Measurements from ENCODE around the gene ABCA13.

ABCA13 gene

GRCh38 chr7:48376263-48376662 lies 205.0 kb downstream of the ABCA13 start:
- no peaks in the 10 kb centered on the region for H3K4me1 ChIP-seq (ENCODE audit: control insufficient read depth, insufficient read depth, low read length)
- H3K27me3 ChIP-seq (ENCODE audit: control insufficient read depth, insufficient read depth, low read length) = no peaks in the 10 kb centered on the region
- no peaks in the 10 kb centered on the region for H3K36me3 ChIP-seq (ENCODE audit: control insufficient read depth, insufficient read depth, low read length)
- H3K4me3 ChIP-seq (ENCODE audit: low read length) = no peak overlapping the region
- H3K27ac ChIP-seq (ENCODE audit: low read depth, low read length) = no peak overlapping the region
- no peak overlapping the region for H3K9ac ChIP-seq (ENCODE audit: low read length)

GRCh38 chr7:48380921-48381320 lies 209.7 kb downstream of the ABCA13 start:
- H3K27ac ChIP-seq (ENCODE audit: low read depth, low read length) = no peak overlapping the region
- H3K36me3 ChIP-seq (ENCODE audit: control insufficient read depth, insufficient read depth, low read length) = no peaks in the 10 kb centered on the region
- no peak overlapping the region for H3K4me3 ChIP-seq (ENCODE audit: low read length)
- no peaks in the 10 kb centered on the region for H3K27me3 ChIP-seq (ENCODE audit: control insufficient read depth, insufficient read depth, low read length)
- H3K4me1 ChIP-seq (ENCODE audit: control insufficient read depth, insufficient read depth, low read length) = no peaks in the 10 kb centered on the region
- H3K9ac ChIP-seq (ENCODE audit: low read length) = no peak overlapping the region

- Histone ChIP-seq H3K4me3 (ENCODE audit: low read length) (no peak overlapping the region), H3K36me3 (ENCODE audit: control insufficient read depth, insufficient read depth, low read length) (no peaks in the 10 kb centered on the region), H3K27me3 (ENCODE audit: control insufficient read depth, insufficient read depth, low read length) (no peaks in the 10 kb centered on the region), H3K4me1 (ENCODE audit: control insufficient read depth, insufficient read depth, low read length) (no peaks in the 10 kb centered on the region), H3K27ac (ENCODE audit: low read depth, low read length) (no peak overlapping the region), H3K9ac (ENCODE audit: low read length) (no peak overlapping the region)
Observed at GRCh38 chr7:48381571-48381970, 210.3 kb downstream of the ABCA13 start.

GRCh38 chr7:48384180-48384752 lies 213.0 kb downstream of the ABCA13 start:
- H3K27ac ChIP-seq (ENCODE audit: low read depth, low read length) = no peak overlapping the region
- no peak overlapping the region for H3K9ac ChIP-seq (ENCODE audit: low read length)
- H3K27me3 ChIP-seq (ENCODE audit: control insufficient read depth, insufficient read depth, low read length) = no peaks in the 10 kb centered on the region
- H3K36me3 ChIP-seq (ENCODE audit: control insufficient read depth, insufficient read depth, low read length) = no peaks in the 10 kb centered on the region
- no peaks in the 10 kb centered on the region for H3K4me1 ChIP-seq (ENCODE audit: control insufficient read depth, insufficient read depth, low read length)
- no peak overlapping the region for H3K4me3 ChIP-seq (ENCODE audit: low read length)

GRCh38 chr7:48387932-48388331 lies 216.7 kb downstream of the ABCA13 start:
- no peak overlapping the region for H3K27ac ChIP-seq (ENCODE audit: low read depth, low read length)
- H3K4me3 ChIP-seq (ENCODE audit: low read length) = no peak overlapping the region
- no peaks in the 10 kb centered on the region for H3K36me3 ChIP-seq (ENCODE audit: control insufficient read depth, insufficient read depth, low read length)
- no peaks in the 10 kb centered on the region for H3K4me1 ChIP-seq (ENCODE audit: control insufficient read depth, insufficient read depth, low read length)
- H3K9ac ChIP-seq (ENCODE audit: low read length) = no peak overlapping the region
- H3K27me3 ChIP-seq (ENCODE audit: control insufficient read depth, insufficient read depth, low read length) = no peaks in the 10 kb centered on the region

GRCh38 chr7:48388911-48389310 lies 217.7 kb downstream of the ABCA13 start:
- no peaks in the 10 kb centered on the region for H3K4me1 ChIP-seq (ENCODE audit: control insufficient read depth, insufficient read depth, low read length)
- no peak overlapping the region for H3K27ac ChIP-seq (ENCODE audit: low read depth, low read length)
- no peak overlapping the region for H3K4me3 ChIP-seq (ENCODE audit: low read length)
- H3K9ac ChIP-seq (ENCODE audit: low read length) = no peak overlapping the region
- no peaks in the 10 kb centered on the region for H3K36me3 ChIP-seq (ENCODE audit: control insufficient read depth, insufficient read depth, low read length)
- H3K27me3 ChIP-seq (ENCODE audit: control insufficient read depth, insufficient read depth, low read length) = no peaks in the 10 kb centered on the region

- no peaks in the 10 kb centered on the region for H3K27me3 ChIP-seq (ENCODE audit: control insufficient read depth, insufficient read depth, low read length)
- no peak overlapping the region for H3K27ac ChIP-seq (ENCODE audit: low read depth, low read length)
- no peak overlapping the region for H3K9ac ChIP-seq (ENCODE audit: low read length)
- H3K4me1 ChIP-seq (ENCODE audit: control insufficient read depth, insufficient read depth, low read length) = no peaks in the 10 kb centered on the region
- H3K36me3 ChIP-seq (ENCODE audit: control insufficient read depth, insufficient read depth, low read length) = no peaks in the 10 kb centered on the region
- no peak overlapping the region for H3K4me3 ChIP-seq (ENCODE audit: low read length)
Observed at GRCh38 chr7:48389977-48390376, 218.7 kb downstream of the ABCA13 start.

- Histone ChIP-seq H3K9ac (ENCODE audit: low read length) (no peak overlapping the region), H3K27me3 (ENCODE audit: control insufficient read depth, insufficient read depth, low read length) (no peaks in the 10 kb centered on the region), H3K27ac (ENCODE audit: low read depth, low read length) (no peak overlapping the region), H3K36me3 (ENCODE audit: control insufficient read depth, insufficient read depth, low read length) (no peaks in the 10 kb centered on the region), H3K4me3 (ENCODE audit: low read length) (no peak overlapping the region), H3K4me1 (ENCODE audit: control insufficient read depth, insufficient read depth, low read length) (no peaks in the 10 kb centered on the region)
Observed at GRCh38 chr7:48390388-48391327, 219.4 kb downstream of the ABCA13 start.

- H3K9ac ChIP-seq (ENCODE audit: low read length) = no peak overlapping the region
- H3K27me3 ChIP-seq (ENCODE audit: control insufficient read depth, insufficient read depth, low read length) = no peaks in the 10 kb centered on the region
- no peak overlapping the region for H3K27ac ChIP-seq (ENCODE audit: low read depth, low read length)
- H3K36me3 ChIP-seq (ENCODE audit: control insufficient read depth, insufficient read depth, low read length) = no peaks in the 10 kb centered on the region
- no peaks in the 10 kb centered on the region for H3K4me1 ChIP-seq (ENCODE audit: control insufficient read depth, insufficient read depth, low read length)
- no peak overlapping the region for H3K4me3 ChIP-seq (ENCODE audit: low read length)
Observed at GRCh38 chr7:48398191-48398590, 226.9 kb downstream of the ABCA13 start.

- no peaks in the 10 kb centered on the region for H3K27me3 ChIP-seq (ENCODE audit: control insufficient read depth, insufficient read depth, low read length)
- H3K4me3 ChIP-seq (ENCODE audit: low read length) = no peak overlapping the region
- no peak overlapping the region for H3K9ac ChIP-seq (ENCODE audit: low read length)
- H3K36me3 ChIP-seq (ENCODE audit: control insufficient read depth, insufficient read depth, low read length) = no peaks in the 10 kb centered on the region
- no peaks in the 10 kb centered on the region for H3K4me1 ChIP-seq (ENCODE audit: control insufficient read depth, insufficient read depth, low read length)
- no peak overlapping the region for H3K27ac ChIP-seq (ENCODE audit: low read depth, low read length)
Observed at GRCh38 chr7:48402721-48403120, 231.5 kb downstream of the ABCA13 start.

GRCh38 chr7:48408731-48409130 lies 237.5 kb downstream of the ABCA13 start:
- Histone ChIP-seq H3K4me3 (ENCODE audit: low read length) (no peak overlapping the region), H3K27ac (ENCODE audit: low read depth, low read length) (no peak overlapping the region), H3K9ac (ENCODE audit: low read length) (no peak overlapping the region), H3K27me3 (ENCODE audit: control insufficient read depth, insufficient read depth, low read length) (no peaks in the 10 kb centered on the region), H3K36me3 (ENCODE audit: control insufficient read depth, insufficient read depth, low read length) (no peaks in the 10 kb centered on the region), H3K4me1 (ENCODE audit: control insufficient read depth, insufficient read depth, low read length) (no peaks in the 10 kb centered on the region)

GRCh38 chr7:48411619-48412018 lies 240.4 kb downstream of the ABCA13 start:
- Histone ChIP-seq H3K9ac (ENCODE audit: low read length) (no peak overlapping the region), H3K27me3 (ENCODE audit: control insufficient read depth, insufficient read depth, low read length) (no peaks in the 10 kb centered on the region), H3K4me3 (ENCODE audit: low read length) (no peak overlapping the region)

More at GRCh38 chr7:48411619-48412018, 240.4 kb downstream of the ABCA13 start:
- Histone ChIP-seq H3K4me1 (ENCODE audit: control insufficient read depth, insufficient read depth, low read length) (no peaks in the 10 kb centered on the region), H3K36me3 (ENCODE audit: control insufficient read depth, insufficient read depth, low read length) (no peaks in the 10 kb centered on the region), H3K27ac (ENCODE audit: low read depth, low read length) (no peak overlapping the region)

Measured in rectal smooth muscle tissue (tissue), 1 donor.